DMS114 treated with DMSO at 0.1 percent for 48 hours (cell line): ENCODE results near the gene GRM5.
A peak's percentile ranks its signal among the peaks of the same experiment; 100 is the strongest.
"Not testable (repeated sequence)": the region's sequence is repeated elsewhere in the genome, so short reads cannot be mapped to it uniquely, and the experiment has no call there.

Experiments
- DNase-seq: peaks from one replicate; lab custom pipeline; 2025; ENCODE audit not compliant: unreplicated experiment; lab: John Stamatoyannopoulos, UW

GRM5 gene

GRCh38 chr11:88975441-88975840, 90.3 kb downstream of the GRM5 start:
- DNase-seq: not testable (repeated sequence)

GRCh38 chr11:88972210-88972609, 93.6 kb downstream of the GRM5 start:
- DNase-seq: no peak

- not testable (repeated sequence) for DNase-seq
These were observed 104.2 kb downstream of the GRM5 start for GRCh38 chr11:88961621-88962020.

- not testable (repeated sequence) for DNase-seq
These were observed 105.9 kb downstream of the GRM5 start for GRCh38 chr11:88959857-88960256.

GRCh38 chr11:88950975-88951374, 114.8 kb downstream of the GRM5 start:
- DNase-seq: no peak

- not testable (repeated sequence) for DNase-seq
These were observed 116.9 kb downstream of the GRM5 start for GRCh38 chr11:88948908-88949307.

GRCh38 chr11:88947843-88948572, 117.8 kb downstream of the GRM5 start:
- not testable (repeated sequence) for DNase-seq

GRCh38 chr11:88929665-88930064, 136.1 kb downstream of the GRM5 start:
- DNase-seq: not testable (repeated sequence)

- DNase-seq: not testable (repeated sequence)
These were observed 148.7 kb downstream of the GRM5 start for GRCh38 chr11:88917065-88917464.

GRCh38 chr11:88909500-88909899, 156.3 kb downstream of the GRM5 start:
- no peak for DNase-seq

GRCh38 chr11:88901436-88901835, 164.3 kb downstream of the GRM5 start:
- DNase-seq: not testable (repeated sequence)

GRCh38 chr11:88888855-88889254, 176.9 kb downstream of the GRM5 start:
- not testable (repeated sequence) for DNase-seq

- DNase-seq: peak; percentile 1
These were observed 179.0 kb downstream of the GRM5 start for GRCh38 chr11:88886796-88887195.

GRCh38 chr11:88882800-88883199, 183.0 kb downstream of the GRM5 start:
- DNase-seq: not testable (repeated sequence)

- DNase-seq: no peak
These were observed 204.2 kb downstream of the GRM5 start for GRCh38 chr11:88861618-88862017.

- not testable (repeated sequence) for DNase-seq
These were observed 205.4 kb downstream of the GRM5 start for GRCh38 chr11:88860431-88860830.

GRCh38 chr11:88853963-88854362, 211.8 kb downstream of the GRM5 start:
- DNase-seq: not testable (repeated sequence)

GRCh38 chr11:88851547-88851946, 214.2 kb downstream of the GRM5 start:
- DNase-seq: not testable (repeated sequence)

GRCh38 chr11:88849773-88850172, 216.0 kb downstream of the GRM5 start:
- DNase-seq: not testable (repeated sequence)

GRCh38 chr11:88849368-88849767, 216.4 kb downstream of the GRM5 start:
- DNase-seq: no peak

GRCh38 chr11:88846266-88846665, 219.5 kb downstream of the GRM5 start:
- not testable (repeated sequence) for DNase-seq

GRCh38 chr11:88844941-88845340, 220.8 kb downstream of the GRM5 start:
- not testable (repeated sequence) for DNase-seq
